D341Med (cell line): ENCODE results near the gene AIFM3.
"Not testable (repeated sequence)": the region's sequence is repeated elsewhere in the genome, so short reads cannot be mapped to it uniquely, and the experiment has no call there.

Experiments used
- DNase-seq: peaks from one replicate; pipeline ENCODE4 v3.0.0; 2012; ENCODE audit warnings: low spot score

AIFM3 gene

GRCh38 chr22:20957683-20958431, 9.2 kb upstream of the AIFM3 start:
- DNase-seq, result no peak

- no peak for DNase-seq
These were observed 7.2 kb upstream of the AIFM3 start for GRCh38 chr22:20959578-20960461.

- DNase-seq, result no peak
These were observed 6.4 kb upstream of the AIFM3 start for GRCh38 chr22:20960609-20961008.

- no peak for DNase-seq
These were observed 4.5 kb upstream of the AIFM3 start for GRCh38 chr22:20962491-20962945.

- DNase-seq, result no peak
These were observed 3.6 kb upstream of the AIFM3 start for GRCh38 chr22:20963201-20964052.

- DNase-seq, result no peak
These were observed 2.8 kb upstream of the AIFM3 start for GRCh38 chr22:20964090-20964798.

- no peak for DNase-seq
These were observed 2.3 kb upstream of the AIFM3 start for GRCh38 chr22:20964799-20965103.

GRCh38 chr22:20965104-20965887, 1.8 kb upstream of the AIFM3 start:
- no peak for DNase-seq

- no peak for DNase-seq
These were observed 883 bp upstream of the AIFM3 start for GRCh38 chr22:20965888-20966855.

GRCh38 chr22:20967697-20968211, 699 bp downstream of the AIFM3 start:
- no peak for DNase-seq

- no peak for DNase-seq
These were observed 1.4 kb downstream of the AIFM3 start for GRCh38 chr22:20968281-20968977.

- DNase-seq, result no peak
These were observed 4.0 kb downstream of the AIFM3 start for GRCh38 chr22:20970939-20971657.

- not testable (repeated sequence) for DNase-seq
These were observed 5.1 kb downstream of the AIFM3 start for GRCh38 chr22:20972014-20972694.

GRCh38 chr22:20972933-20973577, 6.0 kb downstream of the AIFM3 start:
- no peak for DNase-seq

GRCh38 chr22:20973634-20974286, 6.7 kb downstream of the AIFM3 start:
- no peak for DNase-seq

- DNase-seq, result no peak
These were observed 7.4 kb downstream of the AIFM3 start for GRCh38 chr22:20974336-20974955.
